Right atrium auricular region (tissue), 2 donors: ENCODE measurements around the gene TMEM163. TPM values are rescaled to one million over a fixed set of nuclear protein-coding genes. Genes with fewer than 3 reads are reported as not detected.

Experiments used
- DNase-seq: peaks from one replicate; pipeline ENCODE4 v3.0.0-alpha.2; 2019; ENCODE audit warnings: low spot score
- H3K27ac ChIP-seq, 2 donors: fragments of 200-600 bp; sonication (generic); 1 replicate in 1 of 2; 2 replicates in 1 of 2; pipeline ENCODE4 v1.5.1; 2016 to 2019
- H3K27me3 ChIP-seq, 2 donors: fragments of 200-600 bp; sonication (generic); one replicate each; pipeline versions ENCODE4 v1.5.1 to v1.6.0; 2017 to 2019
- H3K36me3 ChIP-seq: fragments of 200-600 bp; sonication (generic); one replicate; pipeline ENCODE4 v1.5.1; 2016
- H3K4me1 ChIP-seq, 2 donors: fragments of 200-600 bp; sonication (generic); one replicate each; pipeline versions ENCODE4 v1.5.1 to v1.6.0; 2017 to 2019
- H3K4me3 ChIP-seq, 2 donors: fragments of 200-600 bp; sonication (generic); 1 replicate in 1 of 2; 2 replicates in 1 of 2; pipeline ENCODE4 v1.5.1; 2017 to 2019; ENCODE audit warnings: mild to moderate bottlenecking in 1 of 2, moderate library complexity in 1 of 2
- H3K9me3 ChIP-seq, 2 donors: fragments of 200-600 bp; sonication (generic); one replicate each; pipeline ENCODE4 v1.5.1; 2019
- CTCF ChIP-seq, 2 donors: fragments of 200-600 bp; sonication (generic); IDR thresholded peaks; one replicate each; pipeline ENCODE4 v1.5.1; 2019; ENCODE audit warnings: antibody characterized with exemption in 2 of 2
- total RNA-seq, 2 donors: library from RNA; depleted of rRNA; stranded (reverse); fragments of >200 nt; gene quantifications; one replicate each; pipeline ENCODE4 v1.1.0, GENCODE V29; 2016

TMEM163 gene
- total RNA-seq, 2 donors from 2014 or later, result 3.1 to 8.9 TPM

- TF ChIP-seq CTCF (IDR thresholded peaks at IDR 0.05), result no peak
- H3K9me3 ChIP-seq, result no peaks in the 10 kb centered on the region
- no peak for DNase-seq
- no peaks in the 10 kb centered on the region for H3K27me3 ChIP-seq
- no peaks in the 10 kb centered on the region for H3K4me1 ChIP-seq
- H3K4me3 ChIP-seq, result no peak overlapping the region
- no peak overlapping the region for H3K27ac ChIP-seq
- H3K36me3 ChIP-seq, result no peaks in the 10 kb centered on the region
Observed at GRCh38 chr2:134603966-134604365, 114.8 kb downstream of the TMEM163 start.

- Histone ChIP-seq H3K27me3 (no peaks in the 10 kb centered on the region), H3K4me1 (no peaks in the 10 kb centered on the region), H3K4me3 (no peak overlapping the region), H3K27ac (no peak overlapping the region), H3K36me3 (no peaks in the 10 kb centered on the region), H3K9me3 (no peaks in the 10 kb centered on the region)
- no peak for TF ChIP-seq CTCF (IDR thresholded peaks at IDR 0.05)
- no peak for DNase-seq
Observed at GRCh38 chr2:134602666-134603065, 116.1 kb downstream of the TMEM163 start.

- no peaks in the 10 kb centered on the region for H3K4me1 ChIP-seq
- no peak for TF ChIP-seq CTCF (IDR thresholded peaks at IDR 0.05)
- H3K27me3 ChIP-seq, result no peaks in the 10 kb centered on the region
- no peaks in the 10 kb centered on the region for H3K36me3 ChIP-seq
- H3K27ac ChIP-seq, result no peak overlapping the region
- no peak overlapping the region for H3K4me3 ChIP-seq
- no peak for DNase-seq
- no peaks in the 10 kb centered on the region for H3K9me3 ChIP-seq
Observed at GRCh38 chr2:134601264-134601663, 117.5 kb downstream of the TMEM163 start.

GRCh38 chr2:134600208-134600607 is 118.6 kb downstream of the TMEM163 start:
- no peaks in the 10 kb centered on the region for H3K27me3 ChIP-seq
- no peak for TF ChIP-seq CTCF (IDR thresholded peaks at IDR 0.05)
- no peak overlapping the region for H3K4me3 ChIP-seq
- DNase-seq, result no peak
- H3K4me1 ChIP-seq, result no peaks in the 10 kb centered on the region
- no peaks in the 10 kb centered on the region for H3K36me3 ChIP-seq
- no peak overlapping the region for H3K27ac ChIP-seq
- H3K9me3 ChIP-seq, result no peaks in the 10 kb centered on the region

GRCh38 chr2:134599236-134599635 is 119.6 kb downstream of the TMEM163 start:
- no peak for TF ChIP-seq CTCF (IDR thresholded peaks at IDR 0.05)
- no peaks in the 10 kb centered on the region for H3K36me3 ChIP-seq
- no peak overlapping the region for H3K4me3 ChIP-seq
- no peaks in the 10 kb centered on the region for H3K9me3 ChIP-seq
- H3K4me1 ChIP-seq, result no peaks in the 10 kb centered on the region
- H3K27me3 ChIP-seq, result no peaks in the 10 kb centered on the region
- H3K27ac ChIP-seq, result no peak overlapping the region
- no peak for DNase-seq

- no peak for TF ChIP-seq CTCF (IDR thresholded peaks at IDR 0.05)
- no peak for DNase-seq
- no peak overlapping the region for H3K4me3 ChIP-seq
- H3K27me3 ChIP-seq, result no peaks in the 10 kb centered on the region
- peaks cover 0 to 15% of the 10 kb centered on the region in 2 donors for H3K9me3 ChIP-seq
- H3K4me1 ChIP-seq, result no peaks in the 10 kb centered on the region
- no peaks in the 10 kb centered on the region for H3K36me3 ChIP-seq
- no peak overlapping the region for H3K27ac ChIP-seq
Observed at GRCh38 chr2:134594399-134594798, 124.4 kb downstream of the TMEM163 start.
